A549 (cell line): Measurements from ENCODE around the gene IRF8. TPM values are rescaled to one million over a fixed set of nuclear protein-coding genes. Genes with fewer than 3 reads are reported as not detected.

Source experiments
- ATAC-seq, 2 experiments: fragments of 200-7000 bp in 1 of 2; fragments of >200 bp in 1 of 2; cut with Nextera tagmentation in 1 of 2; cut with Tn5 transposase in 1 of 2; 3 replicates each; pipeline versions ENCODE4 v1.8.0 to v1.9.1; 2018 to 2020; ENCODE audit warnings: mild to moderate bottlenecking in 1 of 2, moderate library complexity in 1 of 2
- CTCF ChIA-PET: fragments of 300-600 bp; sonication (Branson Sonifier 250); formaldehyde crosslinking; extraction: SDS; loops from one replicate; lab custom pipeline; 2021; ENCODE audit warnings: antibody characterized with exemption, inconsistent platforms; lab: Yijun Ruan, JAX
- POLR2A ChIA-PET: fragments of 350-600 bp; formaldehyde crosslinking; extraction: SDS; loops from one replicate; lab custom pipeline; 2021; ENCODE audit warnings: antibody characterized with exemption, inconsistent platforms; lab: Yijun Ruan, JAX
- DNase-seq, 2 experiments: peaks; one replicate each; pipeline versions ENCODE4 v3.0.0 to v3.0.0-alpha.2; 2011 to 2016; ENCODE audit warnings: low read depth in 1 of 2, low spot score in 1 of 2
- FAIRE-seq: peaks from 2 replicates; lab custom pipeline; 2011; peaks lifted over from hg19 to GRCh38; lab: Jason Lieb, UNC
- H3K27ac ChIP-seq, 2 experiments: fragments of >200 bp; sonication (Bioruptor Twin); formaldehyde crosslinking; 3 replicates each; pipeline ENCODE4 v1.5.1; 2016 to 2017
- H3K4me1 ChIP-seq: fragments of >200 bp; sonication (Bioruptor Twin); formaldehyde crosslinking; 3 replicates; pipeline ENCODE4 v1.6.1; 2016
- H3K4me2 ChIP-seq: fragments of >200 bp; sonication (Bioruptor Twin); formaldehyde crosslinking; 3 replicates; pipeline ENCODE4 v1.6.1; 2016
- H3K4me3 ChIP-seq: fragments of >200 bp; sonication (Bioruptor Twin); formaldehyde crosslinking; 3 replicates; pipeline ENCODE4 v1.5.1; 2016
- H3K9me3 ChIP-seq: fragments of >200 bp; sonication (Bioruptor Twin); formaldehyde crosslinking; 3 replicates; pipeline ENCODE4 v1.6.1; 2016
- CEBPB ChIP-seq, 2 experiments: fragments of >200 bp in 1 of 2; sonication (Bioruptor Twin) in 1 of 2; formaldehyde crosslinking in 1 of 2; IDR thresholded peaks; 2 replicates each; pipeline ENCODE4 v1.6.1; 2012 to 2016
- CHD4 ChIP-seq: fragments of 200-600 bp; sonication (generic); IDR thresholded peaks from 2 replicates; pipeline ENCODE4 v1.6.1; 2016; ENCODE audit warnings: antibody characterized with exemption, mild to moderate bottlenecking, borderline replicate concordance
- FOXS1 ChIP-seq: fragments of 250-450 bp; sonication (Bioruptor Pico); IDR thresholded peaks from 2 replicates; pipeline ENCODE4 v1.5.0; 2020; ENCODE audit warnings: mild to moderate bottlenecking, moderate library complexity
- HEYL ChIP-seq: fragments of 250-450 bp; sonication (Bioruptor Pico); IDR thresholded peaks from 2 replicates; pipeline ENCODE4 v1.8.0; 2021; ENCODE audit warnings: mild to moderate bottlenecking, moderate library complexity
- HOXA7 ChIP-seq: fragments of 250-450 bp; sonication (Bioruptor Pico); IDR thresholded peaks from 2 replicates; pipeline ENCODE4 v1.5.0; 2020; ENCODE audit warnings: mild to moderate bottlenecking, moderate library complexity
- JUN ChIP-seq, 2 experiments: fragments of >200 bp; sonication (Bioruptor Twin); formaldehyde crosslinking; IDR thresholded peaks; 2 replicates in 1 of 2; 3 replicates in 1 of 2; pipeline ENCODE4 v1.6.1; 2016 to 2017
- KDM1A ChIP-seq: fragments of 200-600 bp; sonication (generic); IDR thresholded peaks from 2 replicates; pipeline ENCODE4 v1.6.1; 2016; ENCODE audit warnings: low read depth, mild to moderate bottlenecking
- KDM5A ChIP-seq: fragments of 200-600 bp; sonication (generic); IDR thresholded peaks from 2 replicates; pipeline ENCODE4 v1.6.1; 2016; ENCODE audit warnings: antibody characterized with exemption, mild to moderate bottlenecking
- MAZ ChIP-seq: fragments of 150-350 bp; IDR thresholded peaks from 2 replicates; pipeline ENCODE4 v1.6.1; 2014; ENCODE audit warnings: antibody characterized with exemption, low read depth, low read length, borderline replicate concordance
- NR3C1 ChIP-seq: fragments of >200 bp; sonication (Bioruptor Twin); formaldehyde crosslinking; IDR thresholded peaks from 3 replicates; pipeline ENCODE4 v1.6.1; 2017
- PBX3 ChIP-seq: IDR thresholded peaks from 2 replicates; pipeline ENCODE4 v1.6.1; 2012
- POLR2AphosphoS2 ChIP-seq: conservative IDR thresholded peaks from 2 replicates; pipeline ENCODE4 v1.6.1; 2012; ENCODE audit warnings: low read length, improper control_type of control experiment, inconsistent platforms
- RAD21 ChIP-seq, 2 experiments: fragments of >200 bp in 1 of 2; sonication (Bioruptor Twin) in 1 of 2; formaldehyde crosslinking in 1 of 2; IDR thresholded peaks in 1 of 2; conservative IDR thresholded peaks in 1 of 2; 2 replicates in 1 of 2; 3 replicates in 1 of 2; pipeline ENCODE4 v1.6.1; 2012 to 2018; ENCODE audit warnings: inconsistent platforms in 1 of 2
- RARB ChIP-seq: fragments of 250-450 bp; sonication (Bioruptor Pico); IDR thresholded peaks from 2 replicates; pipeline ENCODE4 v1.8.0; 2021; ENCODE audit warnings: mild to moderate bottlenecking, moderate library complexity
- RFX5 ChIP-seq: fragments of 450-650 bp; IDR thresholded peaks from 2 replicates; pipeline ENCODE4 v1.7.1; 2014; ENCODE audit warnings: antibody characterized with exemption, mild to moderate bottlenecking, moderate library complexity
- SMC3 ChIP-seq: fragments of >200 bp; sonication (Bioruptor Twin); formaldehyde crosslinking; IDR thresholded peaks from 3 replicates; pipeline ENCODE4 v1.6.1; 2018; ENCODE audit warnings: inconsistent platforms
- TFCP2L1 ChIP-seq: fragments of 250-450 bp; sonication (Bioruptor Pico); IDR thresholded peaks from 2 replicates; pipeline ENCODE4 v1.5.0; 2021; ENCODE audit warnings: mild to moderate bottlenecking
- ZC3H11A ChIP-seq: fragments of 450-650 bp; IDR thresholded peaks from 2 replicates; pipeline ENCODE4 v1.6.1; 2014; ENCODE audit warnings: antibody characterized with exemption, mild to moderate bottlenecking
- ZFP36 ChIP-seq: fragments of 450-650 bp; IDR thresholded peaks from 2 replicates; pipeline ENCODE4 v1.6.1; 2014; ENCODE audit warnings: borderline replicate concordance; ENCODE audit not compliant: partially characterized antibody
- WGBS: methylation state at CpG from one replicate; pipeline ENCODE4 v1.1.6; 2017; ENCODE audit errors: missing lambda C conversion rate; 5-methylcytosine and 5-hydroxymethylcytosine counted together
- polyA plus RNA-seq, 4 experiments: library from polyadenylated mRNA; depleted of rRNA in 3 of 4; stranded (reverse); fragments of >200 nt; fragmentation: RNase III in 1 of 4; extraction: RNeasy Plus Mini Kit Qiagen cat#74134 plus additional on column Dnase treatment in 1 of 4; gene quantifications; 2 replicates in 3 of 4; 3 replicates in 1 of 4; pipeline ENCODE4 v1.2.3, GENCODE V29; 2011 to 2017
- TF ChIP-seq, protein P1 (sequence below): fragments of 250-450 bp; sonication (Bioruptor Pico); IDR thresholded peaks from 2 replicates; pipeline ENCODE4 v1.5.0; 2021; ENCODE audit warnings: mild to moderate bottlenecking, moderate library complexity, borderline replicate concordance
- TF ChIP-seq, protein P2 (sequence below): IDR thresholded peaks from 2 replicates; pipeline ENCODE4 v1.6.1; 2012; ENCODE audit warnings: low read depth, borderline replicate concordance
- TF ChIP-seq, protein P3 (sequence below): fragments of >200 bp; sonication (Bioruptor Twin); formaldehyde crosslinking; IDR thresholded peaks from 3 replicates; pipeline ENCODE4 v1.6.1; 2016
- TF ChIP-seq, protein P4 (sequence below): fragments of >200 bp; sonication (Bioruptor Twin); formaldehyde crosslinking; IDR thresholded peaks from 3 replicates; pipeline ENCODE4 v1.5.1; 2016
- TF ChIP-seq, protein P5 (sequence below): fragments of 250-450 bp; sonication (Bioruptor Pico); IDR thresholded peaks from 2 replicates; pipeline ENCODE4 v1.5.0; 2020; ENCODE audit warnings: low read depth, mild to moderate bottlenecking, moderate library complexity

IRF8 gene
- polyA plus RNA-seq, 2 of the 4 experiments (the other 2 are of a cell fraction), result 0.16 to 0.18 TPM

GRCh38 chr16:85967111-85967510 is 68.1 kb downstream of the IRF8 start:
- WGBS, result 38% methylated on average over 2 of the region's 2 CpGs
- TF ChIP-seq RARB (CRISPR knock-in tag), result no peak
- TF ChIP-seq ZC3H11A, result no peak
- TF ChIP-seq, protein P1, sequence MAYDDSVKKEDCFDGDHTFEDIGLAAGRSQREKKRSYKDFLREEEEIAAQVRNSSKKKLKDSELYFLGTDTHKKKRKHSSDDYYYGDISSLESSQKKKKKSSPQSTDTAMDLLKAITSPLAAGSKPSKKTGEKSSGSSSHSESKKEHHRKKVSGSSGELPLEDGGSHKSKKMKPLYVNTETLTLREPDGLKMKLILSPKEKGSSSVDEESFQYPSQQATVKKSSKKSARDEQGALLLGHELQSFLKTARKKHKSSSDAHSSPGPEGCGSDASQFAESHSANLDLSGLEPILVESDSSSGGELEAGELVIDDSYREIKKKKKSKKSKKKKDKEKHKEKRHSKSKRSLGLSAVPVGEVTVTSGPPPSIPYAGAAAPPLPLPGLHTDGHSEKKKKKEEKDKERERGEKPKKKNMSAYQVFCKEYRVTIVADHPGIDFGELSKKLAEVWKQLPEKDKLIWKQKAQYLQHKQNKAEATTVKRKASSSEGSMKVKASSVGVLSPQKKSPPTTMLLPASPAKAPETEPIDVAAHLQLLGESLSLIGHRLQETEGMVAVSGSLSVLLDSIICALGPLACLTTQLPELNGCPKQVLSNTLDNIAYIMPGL (CRISPR knock-in tag), result no peak
- no peak for TF ChIP-seq KDM5A
- TF ChIP-seq KDM1A, result no peak
- TF ChIP-seq SMC3, result no peak
- TF ChIP-seq, protein P2, sequence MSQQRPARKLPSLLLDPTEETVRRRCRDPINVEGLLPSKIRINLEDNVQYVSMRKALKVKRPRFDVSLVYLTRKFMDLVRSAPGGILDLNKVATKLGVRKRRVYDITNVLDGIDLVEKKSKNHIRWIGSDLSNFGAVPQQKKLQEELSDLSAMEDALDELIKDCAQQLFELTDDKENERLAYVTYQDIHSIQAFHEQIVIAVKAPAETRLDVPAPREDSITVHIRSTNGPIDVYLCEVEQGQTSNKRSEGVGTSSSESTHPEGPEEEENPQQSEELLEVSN, result no peak
- no peak for TF ChIP-seq HOXA7
- no peak for TF ChIP-seq HEYL (CRISPR knock-in tag)
- TF ChIP-seq CEBPB (IDR thresholded peaks at IDR 0.05), result no peak
- no peak for TF ChIP-seq TFCP2L1 (CRISPR knock-in tag)
- TF ChIP-seq, protein P3, sequence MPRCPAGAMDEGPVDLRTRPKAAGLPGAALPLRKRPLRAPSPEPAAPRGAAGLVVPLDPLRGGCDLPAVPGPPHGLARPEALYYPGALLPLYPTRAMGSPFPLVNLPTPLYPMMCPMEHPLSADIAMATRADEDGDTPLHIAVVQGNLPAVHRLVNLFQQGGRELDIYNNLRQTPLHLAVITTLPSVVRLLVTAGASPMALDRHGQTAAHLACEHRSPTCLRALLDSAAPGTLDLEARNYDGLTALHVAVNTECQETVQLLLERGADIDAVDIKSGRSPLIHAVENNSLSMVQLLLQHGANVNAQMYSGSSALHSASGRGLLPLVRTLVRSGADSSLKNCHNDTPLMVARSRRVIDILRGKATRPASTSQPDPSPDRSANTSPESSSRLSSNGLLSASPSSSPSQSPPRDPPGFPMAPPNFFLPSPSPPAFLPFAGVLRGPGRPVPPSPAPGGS, result no peak
- TF ChIP-seq FOXS1 (CRISPR knock-in tag), result no peak
- no peak for TF ChIP-seq CHD4
- no peak for ATAC-seq
- DNase-seq, result no peak
- Histone ChIP-seq H3K4me3 (no peak overlapping the region), H3K27ac (no peak overlapping the region), H3K4me2 (no peak overlapping the region), H3K4me1 (0 out of 3 replicates have a peak, but pooled peaks cover 8% of the 10 kb centered on the region), H3K9me3 (0 out of 3 replicates have a peak, but pooled peaks cover 3% of the 10 kb centered on the region)
- ChIA-PET CTCF (interaction anchor here (0.9 to 3.5 kb wide), 4 partner anchors 15 to 146 kb away, joined by 3 to 13 read pairs (median 4); no protein-coding TSS in a partner anchor), POLR2A (no interaction called here)
- no peak for FAIRE-seq

DNA sequence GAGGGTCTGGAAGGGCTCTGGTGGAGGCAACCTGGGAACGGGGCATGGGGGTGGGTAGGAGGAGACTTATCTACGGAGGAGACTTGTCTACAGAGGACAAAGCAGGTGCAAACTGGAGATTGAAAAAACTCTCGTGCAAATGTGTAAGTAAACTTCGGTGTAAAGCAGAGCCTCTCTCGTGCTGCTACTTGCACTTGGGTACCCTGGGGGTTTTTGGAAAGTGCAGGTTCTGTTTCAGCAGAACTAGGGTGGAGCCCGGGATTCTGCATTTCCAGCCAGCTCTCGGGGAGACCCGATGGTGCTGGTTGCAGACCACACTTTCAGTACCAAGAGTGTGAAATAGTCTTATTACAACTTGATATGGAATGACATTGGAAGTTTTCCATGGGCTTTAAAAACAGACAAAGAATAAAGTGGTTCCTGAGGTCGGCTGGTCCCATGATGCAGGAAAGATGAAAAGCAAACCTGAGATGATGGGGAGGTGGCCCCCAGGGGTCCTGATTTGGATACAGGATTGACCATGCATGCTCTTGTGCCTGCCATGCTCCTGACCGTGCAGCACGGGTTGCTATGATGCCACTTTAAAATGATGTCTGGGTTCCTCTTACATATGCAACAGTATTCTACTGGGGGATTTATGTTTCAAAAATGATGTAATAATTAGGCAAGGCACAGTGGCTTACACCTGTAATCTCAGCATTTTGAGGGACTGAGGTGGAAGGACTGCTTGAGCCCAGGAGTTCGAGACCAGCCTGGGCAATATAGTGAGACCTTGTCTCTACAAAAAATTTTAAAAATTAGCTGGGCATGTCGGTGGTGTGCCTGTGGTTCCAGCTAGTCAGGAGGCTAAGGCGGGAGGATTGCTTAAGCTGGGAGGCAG is 69.3 kb downstream of the IRF8 start:
- POLR2A ChIA-PET, result no interaction called here
- 12% methylated on average over 13 of the region's 14 CpGs for WGBS
- TF ChIP-seq, protein P1 (CRISPR knock-in tag), result no peak
- TF ChIP-seq RAD21 (conservative IDR thresholded peaks at IDR 0.05 in 1 of 2, IDR thresholded peaks at IDR 0.05 in 1 of 2) (no peak), HEYL (CRISPR knock-in tag) (no peak), KDM5A (no peak), MAZ (no peak), ZFP36 (no peak), JUN (IDR thresholded peaks at IDR 0.05) (no peak), NR3C1 (no peak), PBX3 (no peak), RFX5 (no peak), CEBPB (IDR thresholded peaks at IDR 0.05) (no peak), POLR2AphosphoS2 (no peak)
- TF ChIP-seq, protein P2, result no peak
- TF ChIP-seq, protein P4, sequence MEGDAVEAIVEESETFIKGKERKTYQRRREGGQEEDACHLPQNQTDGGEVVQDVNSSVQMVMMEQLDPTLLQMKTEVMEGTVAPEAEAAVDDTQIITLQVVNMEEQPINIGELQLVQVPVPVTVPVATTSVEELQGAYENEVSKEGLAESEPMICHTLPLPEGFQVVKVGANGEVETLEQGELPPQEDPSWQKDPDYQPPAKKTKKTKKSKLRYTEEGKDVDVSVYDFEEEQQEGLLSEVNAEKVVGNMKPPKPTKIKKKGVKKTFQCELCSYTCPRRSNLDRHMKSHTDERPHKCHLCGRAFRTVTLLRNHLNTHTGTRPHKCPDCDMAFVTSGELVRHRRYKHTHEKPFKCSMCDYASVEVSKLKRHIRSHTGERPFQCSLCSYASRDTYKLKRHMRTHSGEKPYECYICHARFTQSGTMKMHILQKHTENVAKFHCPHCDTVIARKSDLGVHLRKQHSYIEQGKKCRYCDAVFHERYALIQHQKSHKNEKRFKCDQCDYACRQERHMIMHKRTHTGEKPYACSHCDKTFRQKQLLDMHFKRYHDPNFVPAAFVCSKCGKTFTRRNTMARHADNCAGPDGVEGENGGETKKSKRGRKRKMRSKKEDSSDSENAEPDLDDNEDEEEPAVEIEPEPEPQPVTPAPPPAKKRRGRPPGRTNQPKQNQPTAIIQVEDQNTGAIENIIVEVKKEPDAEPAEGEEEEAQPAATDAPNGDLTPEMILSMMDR, result no peak
- TF ChIP-seq, protein P5, sequence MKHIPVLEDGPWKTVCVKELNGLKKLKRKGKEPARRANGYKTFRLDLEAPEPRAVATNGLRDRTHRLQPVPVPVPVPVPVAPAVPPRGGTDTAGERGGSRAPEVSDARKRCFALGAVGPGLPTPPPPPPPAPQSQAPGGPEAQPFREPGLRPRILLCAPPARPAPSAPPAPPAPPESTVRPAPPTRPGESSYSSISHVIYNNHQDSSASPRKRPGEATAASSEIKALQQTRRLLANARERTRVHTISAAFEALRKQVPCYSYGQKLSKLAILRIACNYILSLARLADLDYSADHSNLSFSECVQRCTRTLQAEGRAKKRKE, result no peak

More for the DNA sequence above, 69.3 kb downstream of the IRF8 start:
- Histone ChIP-seq H3K27ac (no peak overlapping the region), H3K9me3 (no peaks in the 10 kb centered on the region), H3K4me1 (0 out of 3 replicates have a peak, but pooled peaks cover 8% of the 10 kb centered on the region), H3K4me2 (no peak overlapping the region), H3K4me3 (no peak overlapping the region)
- no peak for DNase-seq
- ATAC-seq, result no peak
- no peak for FAIRE-seq
- CTCF ChIA-PET, result interaction anchor here (1.1 to 3.5 kb wide), 3 partner anchors 16 to 147 kb away, joined by 3 to 13 read pairs (median 12); no protein-coding TSS in a partner anchor
